C4-2B (cell line): ENCODE measurements around the gene PIK3CD.

Experiments used
- ZFX ChIP-seq: fragments of 450-650 bp; IDR thresholded peaks from 2 replicates; pipeline ENCODE4 v1.6.1; 2017
- TF ChIP-seq, protein P1 (sequence below): fragments of 450-650 bp; conservative IDR thresholded peaks from 2 replicates; pipeline ENCODE4 v1.5.1; 2017; ENCODE audit warnings: mild to moderate bottlenecking

GRCh38 chr1:9731051-9731537 is 79.6 kb downstream of the PIK3CD start:
- TF ChIP-seq, protein P1, sequence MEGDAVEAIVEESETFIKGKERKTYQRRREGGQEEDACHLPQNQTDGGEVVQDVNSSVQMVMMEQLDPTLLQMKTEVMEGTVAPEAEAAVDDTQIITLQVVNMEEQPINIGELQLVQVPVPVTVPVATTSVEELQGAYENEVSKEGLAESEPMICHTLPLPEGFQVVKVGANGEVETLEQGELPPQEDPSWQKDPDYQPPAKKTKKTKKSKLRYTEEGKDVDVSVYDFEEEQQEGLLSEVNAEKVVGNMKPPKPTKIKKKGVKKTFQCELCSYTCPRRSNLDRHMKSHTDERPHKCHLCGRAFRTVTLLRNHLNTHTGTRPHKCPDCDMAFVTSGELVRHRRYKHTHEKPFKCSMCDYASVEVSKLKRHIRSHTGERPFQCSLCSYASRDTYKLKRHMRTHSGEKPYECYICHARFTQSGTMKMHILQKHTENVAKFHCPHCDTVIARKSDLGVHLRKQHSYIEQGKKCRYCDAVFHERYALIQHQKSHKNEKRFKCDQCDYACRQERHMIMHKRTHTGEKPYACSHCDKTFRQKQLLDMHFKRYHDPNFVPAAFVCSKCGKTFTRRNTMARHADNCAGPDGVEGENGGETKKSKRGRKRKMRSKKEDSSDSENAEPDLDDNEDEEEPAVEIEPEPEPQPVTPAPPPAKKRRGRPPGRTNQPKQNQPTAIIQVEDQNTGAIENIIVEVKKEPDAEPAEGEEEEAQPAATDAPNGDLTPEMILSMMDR, result no peak
- TF ChIP-seq ZFX, result no peak
